HL-60 (cell line): Measurements from ENCODE around the gene RHBDD1.
A peak's percentile ranks its signal among the peaks of the same experiment; 100 is the strongest.

ENCODE experiments used
- DNase-seq, 2 experiments: peaks; one replicate each; pipeline ENCODE4 v3.0.0-alpha.2; 2010 to 2020; ENCODE audit warnings: low read depth in 1 of 2, low spot score in 1 of 2
- H3K27ac ChIP-seq: fragments of 250-450 bp; sonication (Bioruptor Pico); replicated peaks from 2 replicates; pipeline ENCODE4 v1.5.1; 2020; ENCODE audit warnings: mild to moderate bottlenecking, moderate library complexity
- H3K27me3 ChIP-seq: fragments of 250-450 bp; sonication (Bioruptor Pico); 2 replicates; pipeline ENCODE4 v1.5.1; 2021; ENCODE audit warnings: mild to moderate bottlenecking, moderate library complexity; ENCODE audit not compliant: insufficient read depth, poor library complexity, severe bottlenecking
- H3K4me3 ChIP-seq: replicated peaks from 2 replicates; pipeline ENCODE4 v1.5.1; 2011; ENCODE audit warnings: mild to moderate bottlenecking, control low read depth, low read length; ENCODE audit not compliant: insufficient read depth
- GABPA ChIP-seq: IDR thresholded peaks from 2 replicates; pipeline ENCODE4 v1.6.1; 2012; ENCODE audit warnings: low read depth
- POLR2AphosphoS5 ChIP-seq: IDR thresholded peaks from 2 replicates; pipeline ENCODE4 v1.6.1; 2012; ENCODE audit warnings: low read depth
- SPI1 ChIP-seq: IDR thresholded peaks from 2 replicates; pipeline ENCODE4 v1.6.1; 2012; ENCODE audit warnings: low read depth, mild to moderate bottlenecking, borderline replicate concordance
- TF ChIP-seq, protein P1 (sequence below): IDR thresholded peaks from 2 replicates; pipeline ENCODE4 v1.6.1; 2012; ENCODE audit warnings: low read depth; ENCODE audit not compliant: insufficient replicate concordance
- TF ChIP-seq, protein P2 (sequence below): IDR thresholded peaks from one replicate; pipeline ENCODE4 v1.5.1; 2011; ENCODE audit warnings: low read length, control low read depth, inconsistent platforms; ENCODE audit not compliant: insufficient read depth

The RHBDD1 gene

DNA sequence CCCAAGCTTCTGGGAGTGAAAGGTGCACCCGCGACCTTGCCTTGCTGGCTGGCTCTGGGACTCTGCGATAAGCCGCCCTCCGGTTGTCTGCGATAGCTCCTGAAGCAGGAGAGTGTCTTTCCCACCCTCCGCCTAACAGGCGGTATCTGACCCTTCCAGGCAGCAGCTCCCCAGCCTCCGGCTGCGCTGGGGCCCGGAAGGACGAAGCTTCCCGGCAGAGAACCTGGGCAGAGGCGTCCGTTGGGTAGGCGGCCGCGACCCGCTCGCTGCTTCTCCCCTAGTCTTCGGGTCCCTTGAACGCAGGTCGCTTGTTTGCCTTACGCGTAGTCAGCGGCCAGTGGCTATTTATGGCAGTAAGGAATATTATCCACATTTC, 446 bp upstream of the RHBDD1 start:
- Histone ChIP-seq H3K4me3 (peak overlapping the region; percentile 73), H3K27ac (peak overlapping the region; percentile 98), H3K27me3 (no peaks in the 10 kb centered on the region)
- DNase-seq: no peak
- TF ChIP-seq, protein P1, sequence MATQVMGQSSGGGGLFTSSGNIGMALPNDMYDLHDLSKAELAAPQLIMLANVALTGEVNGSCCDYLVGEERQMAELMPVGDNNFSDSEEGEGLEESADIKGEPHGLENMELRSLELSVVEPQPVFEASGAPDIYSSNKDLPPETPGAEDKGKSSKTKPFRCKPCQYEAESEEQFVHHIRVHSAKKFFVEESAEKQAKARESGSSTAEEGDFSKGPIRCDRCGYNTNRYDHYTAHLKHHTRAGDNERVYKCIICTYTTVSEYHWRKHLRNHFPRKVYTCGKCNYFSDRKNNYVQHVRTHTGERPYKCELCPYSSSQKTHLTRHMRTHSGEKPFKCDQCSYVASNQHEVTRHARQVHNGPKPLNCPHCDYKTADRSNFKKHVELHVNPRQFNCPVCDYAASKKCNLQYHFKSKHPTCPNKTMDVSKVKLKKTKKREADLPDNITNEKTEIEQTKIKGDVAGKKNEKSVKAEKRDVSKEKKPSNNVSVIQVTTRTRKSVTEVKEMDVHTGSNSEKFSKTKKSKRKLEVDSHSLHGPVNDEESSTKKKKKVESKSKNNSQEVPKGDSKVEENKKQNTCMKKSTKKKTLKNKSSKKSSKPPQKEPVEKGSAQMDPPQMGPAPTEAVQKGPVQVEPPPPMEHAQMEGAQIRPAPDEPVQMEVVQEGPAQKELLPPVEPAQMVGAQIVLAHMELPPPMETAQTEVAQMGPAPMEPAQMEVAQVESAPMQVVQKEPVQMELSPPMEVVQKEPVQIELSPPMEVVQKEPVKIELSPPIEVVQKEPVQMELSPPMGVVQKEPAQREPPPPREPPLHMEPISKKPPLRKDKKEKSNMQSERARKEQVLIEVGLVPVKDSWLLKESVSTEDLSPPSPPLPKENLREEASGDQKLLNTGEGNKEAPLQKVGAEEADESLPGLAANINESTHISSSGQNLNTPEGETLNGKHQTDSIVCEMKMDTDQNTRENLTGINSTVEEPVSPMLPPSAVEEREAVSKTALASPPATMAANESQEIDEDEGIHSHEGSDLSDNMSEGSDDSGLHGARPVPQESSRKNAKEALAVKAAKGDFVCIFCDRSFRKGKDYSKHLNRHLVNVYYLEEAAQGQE: no peak
- TF ChIP-seq, protein P2, sequence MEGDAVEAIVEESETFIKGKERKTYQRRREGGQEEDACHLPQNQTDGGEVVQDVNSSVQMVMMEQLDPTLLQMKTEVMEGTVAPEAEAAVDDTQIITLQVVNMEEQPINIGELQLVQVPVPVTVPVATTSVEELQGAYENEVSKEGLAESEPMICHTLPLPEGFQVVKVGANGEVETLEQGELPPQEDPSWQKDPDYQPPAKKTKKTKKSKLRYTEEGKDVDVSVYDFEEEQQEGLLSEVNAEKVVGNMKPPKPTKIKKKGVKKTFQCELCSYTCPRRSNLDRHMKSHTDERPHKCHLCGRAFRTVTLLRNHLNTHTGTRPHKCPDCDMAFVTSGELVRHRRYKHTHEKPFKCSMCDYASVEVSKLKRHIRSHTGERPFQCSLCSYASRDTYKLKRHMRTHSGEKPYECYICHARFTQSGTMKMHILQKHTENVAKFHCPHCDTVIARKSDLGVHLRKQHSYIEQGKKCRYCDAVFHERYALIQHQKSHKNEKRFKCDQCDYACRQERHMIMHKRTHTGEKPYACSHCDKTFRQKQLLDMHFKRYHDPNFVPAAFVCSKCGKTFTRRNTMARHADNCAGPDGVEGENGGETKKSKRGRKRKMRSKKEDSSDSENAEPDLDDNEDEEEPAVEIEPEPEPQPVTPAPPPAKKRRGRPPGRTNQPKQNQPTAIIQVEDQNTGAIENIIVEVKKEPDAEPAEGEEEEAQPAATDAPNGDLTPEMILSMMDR: no peak
- TF ChIP-seq SPI1 (no peak), POLR2AphosphoS5 (no peak), GABPA (no peak)

DNA sequence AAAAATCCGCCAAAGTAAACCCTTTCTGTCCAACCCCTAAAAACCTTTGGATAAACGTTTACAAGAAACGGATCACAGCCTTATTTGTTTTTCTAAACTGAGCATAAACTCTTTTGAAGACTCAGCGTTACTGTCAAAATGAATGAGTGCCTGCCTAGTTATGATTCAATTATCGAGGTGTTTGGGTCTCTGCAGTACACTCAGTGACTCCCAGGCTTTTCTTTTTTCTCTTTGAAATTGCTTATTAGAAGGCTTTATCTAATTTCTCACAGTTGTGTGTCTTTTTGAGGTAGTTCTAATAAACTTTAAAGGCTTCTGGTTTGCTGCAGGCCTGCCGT, 663 bp downstream of the RHBDD1 start:
- peak overlapping the region; percentile 98 for H3K27ac ChIP-seq
- no peak for TF ChIP-seq GABPA
- H3K4me3 ChIP-seq: peak overlapping the region; percentile 73
- H3K27me3 ChIP-seq: no peaks in the 10 kb centered on the region
- DNase-seq: no peak

DNA sequence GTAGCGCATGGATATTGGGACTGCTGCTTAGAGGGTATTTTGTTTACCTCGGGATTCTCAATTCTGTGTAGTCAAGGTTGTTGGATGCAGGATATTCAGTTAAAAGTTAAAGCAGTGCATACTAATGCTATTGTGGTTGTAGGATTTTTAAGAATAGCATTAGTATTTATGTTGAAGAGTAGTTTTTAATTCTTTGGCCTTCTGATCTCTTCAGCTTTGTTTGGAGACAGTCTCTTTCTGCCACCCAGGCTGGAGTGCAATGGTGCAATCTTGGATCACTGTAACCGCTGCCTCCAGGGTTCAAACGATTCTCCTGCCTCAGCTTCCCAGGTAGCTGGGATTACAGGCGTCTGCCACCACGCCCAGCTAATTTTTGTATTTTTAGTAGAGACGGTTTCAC, 1.5 kb downstream of the RHBDD1 start:
- Histone ChIP-seq H3K27ac (peak overlapping the region; percentile 98), H3K4me3 (no peak overlapping the region; the same call in 1 of the 2 replicates), H3K27me3 (no peaks in the 10 kb centered on the region)
- DNase-seq: no peak
- no peak for TF ChIP-seq POLR2AphosphoS5
- TF ChIP-seq, protein P1: no peak
- TF ChIP-seq GABPA: no peak
- TF ChIP-seq, protein P2: no peak
- TF ChIP-seq SPI1: no peak

DNA sequence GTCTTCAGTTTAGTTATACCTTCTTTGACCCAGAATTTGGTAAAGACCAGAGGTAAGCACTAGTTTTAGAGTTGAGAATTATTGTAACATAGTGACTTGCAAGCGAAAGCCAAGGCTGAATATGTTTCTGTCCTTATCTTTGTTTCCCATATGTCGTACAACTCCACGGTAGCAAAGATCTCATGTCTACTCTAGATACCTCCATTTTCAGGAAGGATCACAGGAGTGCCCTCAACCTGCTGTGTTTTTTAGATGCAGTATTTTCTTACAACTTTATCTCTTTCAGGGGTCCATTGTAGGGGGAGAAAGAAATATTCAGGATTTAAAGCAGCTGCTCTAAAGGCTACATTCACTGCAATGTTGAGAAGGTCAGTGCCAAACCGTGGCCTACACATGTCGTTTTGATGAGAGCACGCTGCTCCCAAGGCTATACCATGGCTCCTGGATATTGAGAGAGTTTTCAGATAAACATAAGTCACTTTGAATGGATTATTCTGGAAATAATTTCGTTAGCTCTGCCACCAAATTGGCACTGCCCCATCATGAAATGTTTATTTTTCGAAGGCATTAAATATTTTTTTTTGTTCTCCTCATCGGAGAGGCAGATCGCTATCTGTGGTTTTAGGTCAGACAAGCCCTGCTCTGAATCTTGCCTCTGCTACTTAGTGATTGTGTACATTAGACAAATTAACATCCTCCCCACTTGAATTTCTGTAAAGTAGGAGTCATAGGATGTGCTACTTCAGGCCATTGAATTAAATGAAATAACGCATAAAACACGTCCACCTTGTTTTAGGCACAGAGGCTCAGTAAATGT, 2.1 kb downstream of the RHBDD1 start:
- DNase-seq: no peak
- H3K27ac ChIP-seq: no peak overlapping the region; the same call in 1 of the 2 replicates
- TF ChIP-seq, protein P2: no peak
- TF ChIP-seq, protein P1: no peak
- no peak overlapping the region for H3K4me3 ChIP-seq
- no peaks in the 10 kb centered on the region for H3K27me3 ChIP-seq
